Measurements from ENCODE around the gene SDC1.

SDC1 gene

DNA sequence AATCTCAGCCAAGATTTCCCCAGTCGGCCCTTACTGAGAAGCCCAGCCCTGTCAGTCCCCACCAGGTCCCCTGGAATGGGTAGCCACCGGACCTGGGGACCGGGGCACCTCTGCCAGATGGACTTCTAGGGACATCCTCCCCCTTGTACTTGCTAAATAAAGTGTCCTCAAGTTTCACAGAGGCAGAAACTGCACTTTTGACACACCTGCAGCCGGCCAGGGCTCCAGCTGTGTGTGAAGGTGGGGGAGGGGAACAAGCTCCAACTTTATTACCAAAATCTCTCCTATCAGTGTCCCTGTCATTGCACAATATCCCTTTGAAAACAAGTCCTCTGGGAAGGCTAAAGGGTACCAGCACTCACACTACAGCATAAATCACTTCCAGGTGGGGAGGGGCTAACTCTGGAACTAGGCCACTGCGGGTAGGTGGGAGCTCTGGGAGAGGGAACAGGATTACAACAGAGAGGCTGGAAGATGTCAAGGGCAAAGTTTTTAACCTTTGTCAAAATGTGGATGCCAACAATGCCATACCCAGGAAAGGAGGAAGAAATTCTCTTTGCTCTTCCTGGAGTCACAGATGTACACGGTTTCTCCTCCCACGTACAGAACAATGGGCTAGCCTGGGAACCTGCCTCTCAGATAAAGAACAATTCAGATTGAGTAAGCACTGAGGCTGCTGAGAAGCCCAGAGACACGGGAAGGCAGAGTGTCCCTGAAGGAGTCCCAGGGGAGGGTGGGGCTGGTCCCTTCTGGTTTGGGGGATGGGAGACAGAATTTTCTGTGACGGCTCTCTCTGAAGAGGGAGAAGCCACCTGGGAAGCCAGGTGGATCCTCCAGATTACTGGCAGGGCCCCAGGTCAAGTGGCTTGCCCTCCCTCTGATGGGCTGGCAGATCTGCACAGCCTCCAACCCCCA lies 11.0 kb downstream of the SDC1 start:
- H3K27me3 ChIP-seq, result no peaks in the 10 kb centered on the region
- H3K27ac ChIP-seq, result peak overlapping the region in 9 of 11 experiments; percentile 63 to 81 (median 74); a peak in 16 of 22 replicates
- no peaks in the 10 kb centered on the region for H3K36me3 ChIP-seq
- no peak overlapping the region for H3K4me3 ChIP-seq
- peak in 5 of 11 experiments; percentile 13 to 79 (median 59); a peak in 7 of 22 replicates for TF ChIP-seq Cebpa-rat (IDR thresholded peaks at IDR 0.05)
- H3K4me1 ChIP-seq, result peaks cover 32 to 95% (median 84%) of the 10 kb centered on the region in 10 experiments
- peak overlapping the region; percentile 77 to 93 (median 83) for H3K4me2 ChIP-seq
- 0 out of 22 replicates have a peak, but pooled peaks cover 0 to 3% (median 0%) of the 10 kb centered on the region in 11 experiments for H4K20me1 ChIP-seq
- H3K9ac ChIP-seq, result peak overlapping the region in 8 of 11 experiments; percentile 9 to 74 (median 62); a peak in 11 of 22 replicates
- no peaks in the 10 kb centered on the region for H3K9me3 ChIP-seq (replicated peaks in 1 of 11)

DNA sequence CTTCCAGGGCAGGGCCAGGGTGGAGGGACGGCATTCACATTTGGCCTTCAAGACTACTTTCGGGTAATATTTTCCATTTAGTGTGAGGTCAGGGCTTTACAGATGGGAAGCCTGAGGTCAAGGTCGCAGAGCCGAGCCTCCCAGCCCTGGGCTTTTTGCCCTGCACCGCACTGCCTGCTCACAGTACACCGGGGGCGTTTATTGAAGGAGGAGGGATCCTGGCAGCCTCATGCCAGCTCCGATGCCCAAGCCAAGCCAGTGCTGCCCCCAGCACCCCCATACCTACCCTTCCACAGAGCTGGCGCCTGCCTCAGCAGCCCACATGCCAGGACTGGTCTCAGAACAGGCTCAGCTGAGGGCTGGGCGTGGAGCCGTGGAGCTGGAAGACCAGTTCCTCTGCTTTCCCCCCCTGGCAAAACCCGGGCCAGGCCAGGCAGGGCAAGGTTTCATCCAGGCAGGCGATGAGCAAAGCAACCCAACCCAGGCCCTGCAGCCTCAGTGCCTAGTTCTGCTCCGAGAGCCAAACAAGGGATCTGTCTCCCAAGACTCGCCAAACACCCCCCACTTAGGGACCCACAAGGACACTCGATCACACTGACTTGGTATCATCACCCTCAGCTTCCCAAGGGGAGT lies 11.9 kb downstream of the SDC1 start:
- peak overlapping the region; percentile 77 to 93 (median 83) for H3K4me2 ChIP-seq
- no peaks in the 10 kb centered on the region for H3K9me3 ChIP-seq (replicated peaks in 1 of 11)
- TF ChIP-seq Cebpa-rat (IDR thresholded peaks at IDR 0.05), result no peak
- no peaks in the 10 kb centered on the region for H3K36me3 ChIP-seq
- H3K9ac ChIP-seq, result peak overlapping the region; percentile 32 to 74 (median 62); a peak in 19 of 22 replicates
- peak overlapping the region in 1 of 10 experiments; percentile 26; a peak in 1 of 20 replicates for H3K4me3 ChIP-seq
- no peaks in the 10 kb centered on the region for H3K27me3 ChIP-seq
- peaks cover 42 to 100% (median 90%) of the 10 kb centered on the region in 10 experiments for H3K4me1 ChIP-seq
- 0 out of 22 replicates have a peak, but pooled peaks cover 0 to 3% (median 0%) of the 10 kb centered on the region in 11 experiments for H4K20me1 ChIP-seq
- H3K27ac ChIP-seq, result peak overlapping the region in 10 of 11 experiments; percentile 34 to 81 (median 73); a peak in 20 of 22 replicates

- Histone ChIP-seq H3K9ac (peak overlapping the region; percentile 32 to 74 (median 62); a peak in 19 of 22 replicates), H3K4me1 (peaks cover 45 to 100% (median 90%) of the 10 kb centered on the region in 10 experiments), H3K4me2 (peak overlapping the region; percentile 77 to 93 (median 83)), H3K36me3 (no peaks in the 10 kb centered on the region), H3K27ac (peak overlapping the region in 10 of 11 experiments; percentile 34 to 81 (median 73); a peak in 20 of 22 replicates), H3K4me3 (peak overlapping the region in 1 of 10 experiments; percentile 26; a peak in 1 of 20 replicates), H3K27me3 (no peaks in the 10 kb centered on the region), H3K9me3 (replicated peaks in 1 of 11) (no peaks in the 10 kb centered on the region), H4K20me1 (no peaks in the 10 kb centered on the region)
- no peak for TF ChIP-seq Cebpa-rat (IDR thresholded peaks at IDR 0.05)
Measured at GRCh38 chr2:20212459-20212870, 12.5 kb downstream of the SDC1 start.

- no peak overlapping the region for H3K4me3 ChIP-seq
- no peak for TF ChIP-seq Cebpa-rat (IDR thresholded peaks at IDR 0.05)
- H3K4me2 ChIP-seq, result peak overlapping the region; percentile 77 to 93 (median 83)
- H3K27ac ChIP-seq, result peak overlapping the region in 10 of 11 experiments; percentile 34 to 81 (median 73); a peak in 18 of 22 replicates
- no peaks in the 10 kb centered on the region for H3K36me3 ChIP-seq
- peaks cover 50 to 100% (median 90%) of the 10 kb centered on the region in 10 experiments for H3K4me1 ChIP-seq
- no peaks in the 10 kb centered on the region for H3K9me3 ChIP-seq (replicated peaks in 1 of 11)
- H3K9ac ChIP-seq, result peak overlapping the region in 9 of 11 experiments; percentile 40 to 74 (median 64); a peak in 16 of 22 replicates
- H3K27me3 ChIP-seq, result no peaks in the 10 kb centered on the region
- no peaks in the 10 kb centered on the region for H4K20me1 ChIP-seq
Measured at GRCh38 chr2:20211860-20212458, 13.0 kb downstream of the SDC1 start.

DNA sequence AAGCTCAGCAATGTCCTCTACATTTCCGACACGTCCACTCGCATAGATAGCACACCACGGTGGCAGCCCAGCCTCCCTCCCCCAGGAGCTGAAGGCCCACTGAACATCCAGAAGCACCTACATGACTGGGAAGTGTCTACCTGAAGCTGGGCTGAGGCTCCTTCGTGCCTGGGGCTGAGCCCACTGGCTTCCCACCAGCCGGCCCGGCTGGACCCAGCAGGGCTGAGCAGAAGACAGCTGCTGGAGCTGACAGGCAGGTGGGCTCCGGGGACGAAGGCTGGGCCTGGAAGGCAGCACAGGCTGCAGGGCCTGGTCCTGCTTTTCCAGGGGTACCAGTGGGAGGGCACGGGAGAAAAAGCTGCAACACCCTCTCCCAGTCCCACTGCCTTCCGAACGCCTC lies 13.5 kb downstream of the SDC1 start:
- Histone ChIP-seq H3K36me3 (no peaks in the 10 kb centered on the region), H3K27ac (peak overlapping the region in 7 of 11 experiments; percentile 63 to 81 (median 75); a peak in 7 of 22 replicates), H3K4me1 (peaks cover 55 to 100% (median 92%) of the 10 kb centered on the region in 10 experiments), H4K20me1 (no peaks in the 10 kb centered on the region), H3K9ac (peak overlapping the region in 2 of 11 experiments; percentile 9 to 73; a peak in 1 of 22 replicates), H3K27me3 (no peaks in the 10 kb centered on the region), H3K9me3 (replicated peaks in 1 of 11) (no peaks in the 10 kb centered on the region), H3K4me3 (no peak overlapping the region), H3K4me2 (peak overlapping the region in 8 of 11 experiments; percentile 79 to 93 (median 86); a peak in 10 of 22 replicates)
- TF ChIP-seq Cebpa-rat (IDR thresholded peaks at IDR 0.05), result no peak

- Histone ChIP-seq H3K36me3 (no peaks in the 10 kb centered on the region), H3K9ac (peak overlapping the region in 1 of 11 experiments; percentile 23; a peak in 1 of 22 replicates), H4K20me1 (no peaks in the 10 kb centered on the region), H3K27me3 (no peaks in the 10 kb centered on the region), H3K4me1 (peaks cover 56 to 100% (median 99%) of the 10 kb centered on the region in 10 experiments), H3K9me3 (replicated peaks in 1 of 11) (no peaks in the 10 kb centered on the region), H3K27ac (peak overlapping the region in 6 of 11 experiments; percentile 13 to 81 (median 43); a peak in 6 of 22 replicates), H3K4me2 (peak overlapping the region in 10 of 11 experiments; percentile 7 to 93 (median 82); a peak in 17 of 22 replicates), H3K4me3 (no peak overlapping the region)
- TF ChIP-seq Cebpa-rat (IDR thresholded peaks at IDR 0.05), result no peak
Measured at GRCh38 chr2:20210462-20210861, 14.5 kb downstream of the SDC1 start.

DNA sequence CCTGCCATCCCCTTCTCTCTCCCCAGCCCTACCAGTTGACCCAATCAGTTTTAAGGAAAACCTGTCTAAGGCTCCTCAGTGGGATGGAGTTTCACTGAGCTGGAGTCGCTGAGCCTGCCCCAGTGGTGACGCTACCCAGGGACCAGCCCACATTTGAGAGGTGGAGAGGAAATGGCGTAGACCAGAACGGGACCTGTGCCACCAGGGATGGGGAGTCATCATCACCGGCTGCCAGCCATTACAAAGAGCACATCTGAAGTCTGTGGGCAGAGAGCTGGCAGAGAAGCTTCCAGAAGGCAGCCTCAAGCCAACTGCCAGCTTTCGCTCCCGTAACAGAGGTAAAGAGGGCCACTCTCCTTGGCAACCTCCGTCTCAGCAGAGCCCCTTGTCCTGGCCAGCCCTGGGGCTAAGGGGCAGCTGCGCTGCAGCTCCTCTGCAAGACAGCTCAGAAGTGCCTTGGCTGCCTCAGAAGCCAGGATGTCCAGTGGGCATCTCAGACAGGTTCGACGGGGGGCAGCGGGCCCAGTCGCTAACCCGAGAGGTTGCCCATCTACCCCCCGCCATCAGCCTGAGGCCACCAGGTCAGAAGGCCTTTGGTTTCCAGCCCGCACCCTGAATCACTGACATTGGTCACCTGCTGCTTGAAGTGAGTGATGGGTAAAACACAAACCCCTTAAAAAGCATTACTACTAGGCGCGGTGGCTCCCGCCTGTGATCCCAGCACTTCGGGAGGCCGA lies 15.4 kb downstream of the SDC1 start:
- Histone ChIP-seq H3K27me3 (no peaks in the 10 kb centered on the region), H3K9me3 (replicated peaks in 1 of 11) (no peaks in the 10 kb centered on the region), H4K20me1 (no peaks in the 10 kb centered on the region), H3K4me3 (no peak overlapping the region), H3K27ac (peak overlapping the region in 6 of 11 experiments; percentile 64 to 75 (median 67); a peak in 10 of 22 replicates), H3K9ac (peak overlapping the region in 4 of 11 experiments; percentile 60 to 71 (median 67); a peak in 3 of 22 replicates), H3K4me1 (peaks cover 54 to 98% (median 92%) of the 10 kb centered on the region in 10 experiments), H3K4me2 (peak overlapping the region; percentile 61 to 93 (median 80); a peak in 21 of 22 replicates), H3K36me3 (peaks cover 0 to 5% (median 0%) of the 10 kb centered on the region in 11 experiments; a peak in 1 of 22 replicates)
- TF ChIP-seq Cebpa-rat (IDR thresholded peaks at IDR 0.05), result no peak
